Caco-2 (cell line): ENCODE data around the gene DHRS13. TPM values are rescaled to one million over a fixed set of nuclear protein-coding genes. Genes with fewer than 3 reads are reported as not detected.

ENCODE experiments used
- BruUV-seq: library from RNA; stranded (reverse); fragments of 400-500 nt; replicated peaks from 2 replicates; lab custom pipeline; 2021; lab: Mats Ljungman, UMichigan
- CTCF ChIA-PET: fragments of 300-600 bp; sonication (Branson Sonifier 250); formaldehyde crosslinking; loops from one replicate; lab custom pipeline; 2022; ENCODE audit warnings: antibody characterized with exemption; lab: Charles Lee
- POLR2A ChIA-PET: fragments of 300-600 bp; sonication (Branson Sonifier 250); formaldehyde crosslinking; loops from one replicate; lab custom pipeline; 2022; ENCODE audit warnings: antibody characterized with exemption; lab: Charles Lee
- DNase-seq, 2 experiments: peaks; one replicate each; pipeline versions ENCODE4 v3.0.0 to v3.0.0-alpha.2; 2020 to 2022
- H3K27me3 ChIP-seq: replicated peaks from 2 replicates; pipeline ENCODE4 v1.6.0; 2011; ENCODE audit warnings: low read length; ENCODE audit not compliant: control insufficient read depth, insufficient read depth
- H3K36me3 ChIP-seq: 2 replicates; pipeline ENCODE4 v1.5.1; 2011; ENCODE audit warnings: low read length; ENCODE audit not compliant: control insufficient read depth, insufficient read depth
- H3K4me1 ChIP-seq: fragments of 250-450 bp; sonication (Bioruptor Pico); 2 replicates; pipeline ENCODE4 v1.5.1; 2020; ENCODE audit warnings: mild to moderate bottlenecking
- H3K4me3 ChIP-seq: 2 replicates; pipeline ENCODE4 v1.5.1; 2011; ENCODE audit warnings: low read depth, mild to moderate bottlenecking, control low read depth, low read length
- H3K9me3 ChIP-seq: fragments of 250-450 bp; sonication (Bioruptor Pico); 2 replicates; pipeline ENCODE4 v1.5.1; 2020; ENCODE audit warnings: mild to moderate bottlenecking, moderate library complexity
- H3K27ac Mint-ChIP-seq: one replicate; pipeline ENCODE4 v1.8.0; 2022; ENCODE audit warnings: mixed read lengths; ENCODE audit not compliant: unreplicated experiment
- H3K27me3 Mint-ChIP-seq: one replicate; pipeline ENCODE4 v1.8.0; 2022; ENCODE audit warnings: mixed read lengths; ENCODE audit not compliant: insufficient read depth, unreplicated experiment
- H3K36me3 Mint-ChIP-seq: one replicate; pipeline ENCODE4 v1.8.0; 2022; ENCODE audit warnings: mild to moderate bottlenecking, mixed read lengths; ENCODE audit not compliant: insufficient read depth, unreplicated experiment
- H3K4me1 Mint-ChIP-seq: one replicate; pipeline ENCODE4 v1.8.0; 2022; ENCODE audit warnings: low read depth, mixed read lengths; ENCODE audit not compliant: unreplicated experiment
- H3K4me3 Mint-ChIP-seq: one replicate; pipeline ENCODE4 v1.8.0; 2022; ENCODE audit warnings: mild to moderate bottlenecking, moderate library complexity, mixed read lengths; ENCODE audit not compliant: unreplicated experiment
- H3K9me3 Mint-ChIP-seq: one replicate; pipeline ENCODE4 v1.8.0; 2022; ENCODE audit warnings: mixed read lengths; ENCODE audit not compliant: unreplicated experiment
- CTCF ChIP-seq, 2 experiments: fragments of 200-600 bp in 1 of 2; IDR thresholded peaks; 1 replicate in 1 of 2; 2 replicates in 1 of 2; pipeline versions ENCODE4 v1.5.1 to v1.8.0; 2011 to 2022; ENCODE audit warnings: antibody characterized with exemption in 1 of 2, control low read depth in 1 of 2, inconsistent platforms in 1 of 2, low read depth in 1 of 2, low read length in 1 of 2, mild to moderate bottlenecking in 1 of 2, moderate library complexity in 1 of 2; ENCODE audit not compliant: insufficient read depth in 1 of 2, severe bottlenecking in 1 of 2, unreplicated experiment in 1 of 2
- intact Hi-C: fragments of 100-400 bp; cut with micrococcal nuclease; formaldehyde crosslinking; loops from one replicate; pipeline ENCODE4 v1.10.0; 2022; ENCODE audit not compliant: unreplicated experiment
- total RNA-seq: library from RNA; stranded (reverse); gene quantifications from 2 replicates; pipeline ENCODE4 v1.2.3, GENCODE V29; 2022

Gene DHRS13
- total RNA-seq, 1 experiment from 2014 or later: 38.0 TPM

- Histone ChIP-seq H3K27me3 (no peaks in the 10 kb centered on the region), H3K4me3 (no peak overlapping the region), H3K36me3 (peaks cover 2% of the 10 kb centered on the region; the same call in 1 of the 2 replicates), H3K9me3 (no peaks in the 10 kb centered on the region), H3K4me1 (peaks cover 6% of the 10 kb centered on the region)
- intact Hi-C loops: no loop called here
- Mint-ChIP-seq H3K36me3 (peaks cover 45% of the 10 kb centered on the region), H3K9me3 (no peaks in the 10 kb centered on the region), H3K4me1 (no peaks in the 10 kb centered on the region), H3K27me3 (no peaks in the 10 kb centered on the region), H3K4me3 (no peak overlapping the region), H3K27ac (no peak overlapping the region)
- no peak for TF ChIP-seq CTCF (IDR thresholded peaks at IDR 0.05; ENCODE audit: insufficient read depth in 1 of 2, low read depth in 1 of 2, low read length in 1 of 2, severe bottlenecking in 1 of 2, unreplicated experiment in 1 of 2)
- ChIA-PET POLR2A (no interaction called here), CTCF (interaction anchor here (0.9 kb wide), 1 partner anchor 183 kb away, joined by 3 read pairs; no protein-coding TSS in a partner anchor)
- no TSS peak for BruUV-seq
- no peak for DNase-seq
Observed at GRCh38 chr17:28946239-28946638, 43.4 kb upstream of the DHRS13 start.

GRCh38 chr17:28944862-28945741 is 42.2 kb upstream of the DHRS13 start:
- ChIA-PET CTCF (interaction anchor here (0.9 kb wide), 1 partner anchor 181 kb away, joined by 3 read pairs; no protein-coding TSS in a partner anchor), POLR2A (no interaction called here)
- intact Hi-C loops: no loop called here
- no TSS peak for BruUV-seq
- Mint-ChIP-seq H3K4me3 (no peak overlapping the region), H3K4me1 (no peaks in the 10 kb centered on the region), H3K9me3 (no peaks in the 10 kb centered on the region), H3K27me3 (no peaks in the 10 kb centered on the region), H3K27ac (no peak overlapping the region), H3K36me3 (peaks cover 44% of the 10 kb centered on the region)
- H3K4me1 ChIP-seq: peaks cover 6% of the 10 kb centered on the region
- no peak overlapping the region for H3K4me3 ChIP-seq
- no peaks in the 10 kb centered on the region for H3K27me3 ChIP-seq
- H3K9me3 ChIP-seq: no peaks in the 10 kb centered on the region
- peaks cover 2% of the 10 kb centered on the region; the same call in 1 of the 2 replicates for H3K36me3 ChIP-seq
- no peak for TF ChIP-seq CTCF (IDR thresholded peaks at IDR 0.05; ENCODE audit: insufficient read depth in 1 of 2, low read depth in 1 of 2, low read length in 1 of 2, severe bottlenecking in 1 of 2, unreplicated experiment in 1 of 2)
- DNase-seq: no peak

- Histone ChIP-seq H3K27me3 (no peaks in the 10 kb centered on the region), H3K9me3 (no peaks in the 10 kb centered on the region), H3K36me3 (peaks cover 2% of the 10 kb centered on the region; the same call in 1 of the 2 replicates), H3K4me1 (peaks cover 6% of the 10 kb centered on the region), H3K4me3 (no peak overlapping the region)
- no peak overlapping the region for H3K4me3 Mint-ChIP-seq
- H3K36me3 Mint-ChIP-seq: peaks cover 44% of the 10 kb centered on the region
- no peak for DNase-seq
- POLR2A ChIA-PET: no interaction called here
- no TSS peak for BruUV-seq
- CTCF ChIA-PET: interaction anchor here (1.2 kb wide), 1 partner anchor 172 kb away, joined by 4 read pairs; no protein-coding TSS in a partner anchor
- peaks cover under 1% of the 10 kb centered on the region for H3K4me1 Mint-ChIP-seq
- H3K27ac Mint-ChIP-seq: no peak overlapping the region
- H3K9me3 Mint-ChIP-seq: no peaks in the 10 kb centered on the region
- no peak for TF ChIP-seq CTCF (IDR thresholded peaks at IDR 0.05; ENCODE audit: insufficient read depth in 1 of 2, low read depth in 1 of 2, low read length in 1 of 2, severe bottlenecking in 1 of 2, unreplicated experiment in 1 of 2)
- H3K27me3 Mint-ChIP-seq: no peaks in the 10 kb centered on the region
- intact Hi-C loops: no loop called here
Observed at GRCh38 chr17:28944343-28944742, 41.5 kb upstream of the DHRS13 start.
